Esophagus squamous epithelium (tissue), 5 donors: ENCODE data around the gene HOPX. TPM values are rescaled to one million over a fixed set of nuclear protein-coding genes. Genes with fewer than 3 reads are reported as not detected.

Experiments used
- DNase-seq: peaks from one replicate; lab custom pipeline; 2025; lab: John Stamatoyannopoulos, UW
- H3K27ac ChIP-seq, 4 donors: fragments of 200-600 bp; sonication (generic); one replicate each; pipeline ENCODE4 v1.5.1; 2016 to 2019; ENCODE audit warnings: mild to moderate bottlenecking in 1 of 4
- H3K27me3 ChIP-seq, 4 donors: fragments of 200-600 bp; sonication (generic); 1 replicate in 3 of 4; 2 replicates in 1 of 4; pipeline versions ENCODE4 v1.5.1 to v1.6.0; 2017 to 2021; ENCODE audit warnings: antibody characterized with exemption in 1 of 4
- H3K36me3 ChIP-seq, 3 donors: fragments of 200-600 bp; sonication (generic); one replicate each; pipeline ENCODE4 v1.5.1; 2016 to 2019
- H3K4me1 ChIP-seq, 3 donors: fragments of 200-600 bp; sonication (generic); one replicate each; pipeline ENCODE4 v1.5.1; 2017 to 2019
- H3K4me3 ChIP-seq, 4 donors: fragments of 200-600 bp; sonication (generic); 1 replicate in 3 of 4; 2 replicates in 1 of 4; pipeline ENCODE4 v1.5.1; 2016 to 2019; ENCODE audit warnings: mild to moderate bottlenecking in 2 of 4, moderate library complexity in 1 of 4
- H3K9me3 ChIP-seq, 3 donors: fragments of 200-600 bp; sonication (generic); one replicate each; pipeline ENCODE4 v1.5.1; 2016 to 2019
- POLR2A ChIP-seq, 4 donors: fragments of 450-650 bp; IDR thresholded peaks; one replicate each; pipeline ENCODE4 v1.6.1; 2017; ENCODE audit warnings: antibody characterized with exemption in 4 of 4, mild to moderate bottlenecking in 4 of 4, moderate library complexity in 3 of 4
- WGBS, 2 donors: methylation state at CpG; one replicate each; pipeline ENCODE4 v1.1.5; 2018; 5-methylcytosine and 5-hydroxymethylcytosine counted together
- intact Hi-C: fragments of 100-400 bp; cut with DNase I; formaldehyde crosslinking; loops from one replicate; pipeline ENCODE4 v1.15.0; 2022
- total RNA-seq, 4 donors: library from RNA; depleted of rRNA; stranded (reverse); fragments of >200 nt; gene quantifications; one replicate each; pipeline ENCODE4 v1.1.0, GENCODE V29; 2016
- TF ChIP-seq, protein P1 (sequence below), 6 experiments: fragments of 450-650 bp in 4 of 6; fragments of 200-600 bp in 2 of 6; sonication (generic) in 2 of 6; IDR thresholded peaks; one replicate each; pipeline ENCODE4 v1.5.1; 2016 to 2019; ENCODE audit warnings: antibody characterized with exemption in 6 of 6, mild to moderate bottlenecking in 4 of 6, moderate library complexity in 4 of 6
- donor health status: DM: yes; HTN: yes; CAD: no.

HOPX gene
- total RNA-seq, 4 donors from 2014 or later = 319 to 373 (median 338) TPM

DNA sequence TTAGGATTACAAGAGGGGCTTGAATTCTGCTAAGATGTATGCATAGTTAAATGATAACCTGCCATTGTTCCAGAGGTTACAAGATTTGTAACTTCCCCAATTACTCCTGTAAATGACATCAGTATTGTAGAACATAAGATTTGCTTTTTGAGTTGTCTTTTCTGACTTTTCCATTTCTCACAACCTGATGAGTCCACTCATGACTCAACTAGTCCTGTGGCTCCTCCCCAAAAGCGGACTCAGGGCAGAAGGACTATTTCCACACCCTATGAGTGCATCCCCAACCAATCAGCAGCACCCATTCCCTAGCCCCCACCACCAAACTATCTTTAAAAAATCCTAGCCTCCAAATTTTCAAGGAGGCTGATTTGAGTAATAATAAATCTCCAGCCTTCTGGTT lies 54.7 kb downstream of the HOPX start:
- Histone ChIP-seq H3K9me3 (peaks cover 0 to 10% (median 10%) of the 10 kb centered on the region in 3 donors), H3K27ac (no peak overlapping the region), H3K4me3 (no peak overlapping the region), H3K4me1 (peaks cover 9 to 56% (median 29%) of the 10 kb centered on the region in 3 donors), H3K36me3 (no peaks in the 10 kb centered on the region), H3K27me3 (no peaks in the 10 kb centered on the region)
- intact Hi-C loops = no loop called here
- TF ChIP-seq POLR2A (IDR thresholded peaks at IDR 0.05) = no peak
- TF ChIP-seq, protein P1, sequence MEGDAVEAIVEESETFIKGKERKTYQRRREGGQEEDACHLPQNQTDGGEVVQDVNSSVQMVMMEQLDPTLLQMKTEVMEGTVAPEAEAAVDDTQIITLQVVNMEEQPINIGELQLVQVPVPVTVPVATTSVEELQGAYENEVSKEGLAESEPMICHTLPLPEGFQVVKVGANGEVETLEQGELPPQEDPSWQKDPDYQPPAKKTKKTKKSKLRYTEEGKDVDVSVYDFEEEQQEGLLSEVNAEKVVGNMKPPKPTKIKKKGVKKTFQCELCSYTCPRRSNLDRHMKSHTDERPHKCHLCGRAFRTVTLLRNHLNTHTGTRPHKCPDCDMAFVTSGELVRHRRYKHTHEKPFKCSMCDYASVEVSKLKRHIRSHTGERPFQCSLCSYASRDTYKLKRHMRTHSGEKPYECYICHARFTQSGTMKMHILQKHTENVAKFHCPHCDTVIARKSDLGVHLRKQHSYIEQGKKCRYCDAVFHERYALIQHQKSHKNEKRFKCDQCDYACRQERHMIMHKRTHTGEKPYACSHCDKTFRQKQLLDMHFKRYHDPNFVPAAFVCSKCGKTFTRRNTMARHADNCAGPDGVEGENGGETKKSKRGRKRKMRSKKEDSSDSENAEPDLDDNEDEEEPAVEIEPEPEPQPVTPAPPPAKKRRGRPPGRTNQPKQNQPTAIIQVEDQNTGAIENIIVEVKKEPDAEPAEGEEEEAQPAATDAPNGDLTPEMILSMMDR (IDR thresholded peaks at IDR 0.05) = no peak
- 33 to 63% methylated on average over 1 of the region's 1 CpG for WGBS, 2 donors
- no peak for DNase-seq

DNA sequence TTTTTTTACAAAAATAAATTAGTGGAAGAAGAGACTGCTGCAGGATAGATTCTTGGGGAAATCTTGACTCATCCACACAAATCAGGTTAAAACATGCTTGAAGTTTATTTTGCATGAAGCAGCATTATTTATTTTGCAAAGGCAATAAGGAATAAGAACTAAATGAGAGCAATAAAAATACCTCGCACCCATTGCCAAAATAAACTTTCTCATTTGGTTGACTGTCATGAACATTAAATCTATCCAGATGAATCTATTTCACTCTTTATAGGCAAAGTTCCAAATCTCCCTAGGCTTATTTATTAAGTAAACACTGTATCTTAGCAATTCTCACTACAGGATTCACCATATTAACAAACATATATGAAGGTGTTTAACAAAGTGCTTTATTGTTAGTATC lies 58.9 kb downstream of the HOPX start:
- H3K27me3 ChIP-seq = peaks cover 0 to 10% (median 0%) of the 10 kb centered on the region in 4 donors
- H3K9me3 ChIP-seq = peaks cover 0 to 10% (median 10%) of the 10 kb centered on the region in 3 donors
- DNase-seq = no peak
- H3K27ac ChIP-seq = peak overlapping the region; percentile 58 to 79 (median 70)
- no peaks in the 10 kb centered on the region for H3K36me3 ChIP-seq
- no peak overlapping the region for H3K4me3 ChIP-seq
- WGBS, 2 donors = 29 to 31% methylated on average over 1 of the region's 1 CpG
- peaks cover 0 to 39% (median 8%) of the 10 kb centered on the region in 3 donors for H3K4me1 ChIP-seq
- intact Hi-C loops = no loop called here
- TF ChIP-seq, protein P1 (IDR thresholded peaks at IDR 0.05) = no peak
- TF ChIP-seq POLR2A (IDR thresholded peaks at IDR 0.05) = no peak

DNA sequence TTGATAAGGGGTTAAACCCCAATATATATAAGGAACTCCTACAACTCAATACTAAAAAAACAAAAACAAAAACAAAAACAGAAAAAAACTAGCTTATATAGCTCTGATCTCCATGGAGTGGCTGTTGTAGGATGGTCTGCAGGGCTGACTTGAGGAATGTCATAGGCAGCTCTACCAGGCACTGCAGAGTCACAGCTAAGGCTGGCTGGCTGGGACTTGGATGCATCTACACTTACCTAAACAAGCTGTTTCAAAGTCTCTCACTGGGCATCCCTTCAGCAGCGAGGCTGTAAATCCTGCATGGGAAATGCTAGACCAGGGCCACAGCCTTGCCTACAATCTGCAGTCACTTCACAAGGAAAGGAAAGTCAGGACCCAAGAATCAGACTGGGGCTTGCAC lies 61.3 kb downstream of the HOPX start:
- Histone ChIP-seq H3K27me3 (peaks cover 0 to 10% (median 0%) of the 10 kb centered on the region in 4 donors), H3K36me3 (no peaks in the 10 kb centered on the region), H3K4me1 (peaks cover 0 to 45% (median 8%) of the 10 kb centered on the region in 3 donors), H3K9me3 (peaks cover 0 to 7% (median 5%) of the 10 kb centered on the region in 3 donors), H3K4me3 (no peak overlapping the region), H3K27ac (no peak overlapping the region)
- DNase-seq = no peak
- WGBS, 2 donors = 67% methylated on average over 1 of the region's 1 CpG; no CpG with 5 or more reads in 1 of the 2 donors
- intact Hi-C loops = no loop called here
- TF ChIP-seq, protein P1 (IDR thresholded peaks at IDR 0.05) = no peak
- TF ChIP-seq POLR2A (IDR thresholded peaks at IDR 0.05) = no peak

DNA sequence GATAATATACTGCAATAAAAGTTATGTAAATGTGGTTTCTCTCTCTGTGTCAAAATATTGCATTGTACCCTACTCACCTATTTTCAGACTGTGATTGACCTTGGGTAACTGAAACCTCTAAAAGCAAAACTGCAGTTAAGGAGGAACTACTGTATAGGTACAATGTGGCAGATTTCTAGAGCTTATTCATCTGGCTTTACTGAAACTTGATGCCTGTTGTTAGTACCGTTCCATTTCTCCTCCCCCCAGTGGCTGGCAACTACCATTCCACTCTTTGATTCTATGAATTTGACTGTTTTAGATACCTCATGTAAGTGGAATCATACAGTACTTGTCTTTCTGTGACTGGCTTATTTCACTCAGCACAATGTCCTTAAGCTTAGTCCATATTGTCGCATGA lies 61.9 kb downstream of the HOPX start:
- H3K27ac ChIP-seq = no peak overlapping the region
- no peaks in the 10 kb centered on the region for H3K36me3 ChIP-seq
- H3K9me3 ChIP-seq = peaks cover 0 to under 1% (median 0%) of the 10 kb centered on the region in 3 donors
- TF ChIP-seq, protein P1 (IDR thresholded peaks at IDR 0.05) = no peak
- no peak for TF ChIP-seq POLR2A (IDR thresholded peaks at IDR 0.05)
- intact Hi-C loops = no loop called here
- WGBS, 2 donors = 25 to 34% methylated on average over 2 of the region's 2 CpGs
- H3K4me3 ChIP-seq = no peak overlapping the region
- H3K27me3 ChIP-seq = peaks cover 0 to 10% (median 0%) of the 10 kb centered on the region in 4 donors
- DNase-seq = no peak
- peaks cover 0 to 52% (median 8%) of the 10 kb centered on the region in 3 donors for H3K4me1 ChIP-seq

DNA sequence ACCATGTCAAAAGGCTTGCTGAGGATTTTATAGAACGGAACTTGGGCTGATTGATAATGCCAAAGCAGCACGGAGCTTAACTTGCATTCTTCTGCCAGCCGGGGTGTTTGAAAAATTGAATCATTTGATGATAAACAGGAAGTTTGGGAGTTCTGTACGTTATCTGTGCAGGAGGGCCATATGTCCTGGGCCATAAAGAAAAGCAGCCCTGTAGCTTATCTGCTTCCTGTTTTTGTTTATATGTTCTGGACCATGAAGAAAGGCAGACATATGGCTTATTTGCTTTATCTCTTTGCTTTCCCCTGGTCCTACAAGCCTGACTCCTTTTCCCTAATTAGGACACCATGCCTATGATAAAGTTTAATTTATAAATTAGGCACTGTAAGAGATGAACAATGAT lies 62.4 kb downstream of the HOPX start:
- H3K4me1 ChIP-seq = peaks cover 0 to 56% (median 8%) of the 10 kb centered on the region in 3 donors
- DNase-seq = no peak
- H3K4me3 ChIP-seq = no peak overlapping the region
- H3K27ac ChIP-seq = no peak overlapping the region
- H3K27me3 ChIP-seq = peaks cover 0 to 10% (median 0%) of the 10 kb centered on the region in 4 donors
- intact Hi-C loops = no loop called here
- H3K36me3 ChIP-seq = no peaks in the 10 kb centered on the region
- H3K9me3 ChIP-seq = no peaks in the 10 kb centered on the region
- TF ChIP-seq, protein P1 (IDR thresholded peaks at IDR 0.05) = no peak
- TF ChIP-seq POLR2A (IDR thresholded peaks at IDR 0.05) = no peak
- WGBS, 2 donors = 60 to 61% methylated on average over 4 of the region's 4 CpGs
